HG03442 (cell line): ENCODE data around the gene ARMC2.
"Not testable (repeated sequence)": the region's sequence is repeated elsewhere in the genome, so short reads cannot be mapped to it uniquely, and the experiment has no call there.

Experiments used
- ATAC-seq: cut with Tn5 transposase; IDR thresholded peaks from one replicate; pipeline ENCODE4 v1.9.1; 2021; ENCODE audit warnings: mild to moderate bottlenecking, moderate library complexity; ENCODE audit not compliant: unreplicated experiment

Gene ARMC2

DNA sequence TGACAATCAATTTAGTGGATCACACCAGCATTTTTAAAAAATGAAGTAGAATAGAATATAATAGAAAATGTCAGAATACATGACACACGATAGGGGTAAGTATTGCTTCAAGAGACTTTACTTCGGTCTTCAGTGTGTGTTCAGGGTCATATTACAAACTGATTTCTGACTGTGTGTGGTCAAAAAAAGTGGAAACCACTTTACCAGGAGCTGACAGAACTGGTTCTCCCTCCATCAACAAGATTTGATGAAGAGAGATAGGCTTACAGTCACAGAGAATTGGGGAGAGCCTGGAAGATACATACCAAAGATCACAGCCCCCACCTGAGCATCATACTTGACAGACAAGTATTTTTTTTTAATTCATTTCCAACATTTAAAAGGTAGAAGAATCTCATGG, 21.7 kb downstream of the ARMC2 start:
- no peak for ATAC-seq

DNA sequence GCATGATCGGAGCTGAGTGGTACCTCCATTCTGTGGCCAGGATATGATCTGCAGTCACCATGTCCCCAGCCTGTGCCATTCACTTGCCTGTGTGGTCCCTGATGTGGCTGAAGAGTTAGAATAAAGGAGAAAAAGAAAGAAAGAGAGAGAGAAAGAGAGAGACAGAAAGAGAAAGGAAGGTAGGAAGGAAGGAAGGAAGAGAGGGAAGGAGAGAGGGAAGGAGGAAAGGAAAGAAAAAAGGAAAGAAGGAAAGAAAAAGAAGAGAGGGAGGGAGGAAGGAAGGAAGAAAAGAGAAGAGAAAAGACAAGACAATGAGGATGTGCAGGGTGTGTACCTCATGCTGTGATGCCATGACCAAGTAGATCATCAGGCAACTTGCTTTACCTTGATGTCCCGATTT, 22.1 kb downstream of the ARMC2 start:
- ATAC-seq: no peak

DNA sequence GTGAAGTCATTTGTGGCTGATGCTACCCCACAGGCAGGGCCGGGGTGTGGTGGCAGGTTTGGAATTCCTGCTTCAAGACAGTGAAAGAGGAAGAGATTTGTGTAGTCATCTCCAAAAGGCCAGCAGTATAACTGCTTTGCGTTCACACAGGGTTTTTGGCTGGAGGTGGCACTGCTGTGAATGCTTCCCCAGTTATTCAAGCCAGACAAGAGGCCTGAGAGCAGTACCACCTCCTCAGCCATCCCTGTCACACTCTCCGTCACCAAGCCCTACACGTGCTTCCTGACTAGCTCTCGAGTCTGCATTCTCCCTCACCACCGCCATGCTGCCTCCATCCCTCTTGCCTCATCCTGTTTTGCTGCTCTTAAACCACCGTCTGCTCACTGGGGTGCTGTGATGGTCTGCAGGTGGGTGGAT, 23.9 kb downstream of the ARMC2 start:
- ATAC-seq: no peak

DNA sequence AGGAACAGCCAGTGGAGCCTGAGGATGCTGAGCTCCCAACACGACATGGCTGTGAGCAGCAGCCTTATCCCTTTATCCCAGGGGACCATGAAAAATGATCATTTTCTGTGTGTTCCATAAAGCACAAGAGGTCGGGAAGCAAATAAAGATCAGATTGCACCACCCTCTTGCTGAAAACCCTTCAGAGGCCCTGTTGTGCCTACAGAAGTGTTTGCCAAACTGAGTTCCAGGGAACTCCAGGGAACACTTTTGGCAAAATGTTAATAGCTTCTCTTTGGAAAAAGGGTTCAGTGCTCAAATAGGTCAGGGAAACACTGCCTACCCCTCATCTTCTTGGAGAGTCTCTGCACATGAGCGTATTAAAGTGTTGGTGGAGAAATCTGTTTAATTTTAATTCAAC, 24.4 kb downstream of the ARMC2 start:
- no peak for ATAC-seq

DNA sequence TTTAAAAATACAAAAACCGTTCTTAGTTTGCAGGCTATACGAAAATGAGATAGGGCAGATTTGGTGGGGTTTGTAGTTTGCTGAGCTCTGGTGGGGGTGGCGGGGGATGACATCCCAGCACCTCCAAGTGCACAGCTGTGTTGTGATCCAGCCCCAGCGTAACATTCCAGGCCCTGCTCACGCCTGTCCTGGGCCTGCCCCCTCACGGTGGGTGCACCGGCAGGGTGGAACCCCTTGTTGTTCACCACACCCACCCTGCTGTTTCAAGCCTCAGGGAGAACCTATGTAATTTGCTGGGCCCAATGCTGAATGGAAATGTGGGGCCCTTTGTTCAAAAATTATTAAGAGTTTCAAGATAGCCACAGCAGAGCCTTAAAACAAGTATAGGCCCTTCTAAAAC, 25.0 kb downstream of the ARMC2 start:
- ATAC-seq: no peak

DNA sequence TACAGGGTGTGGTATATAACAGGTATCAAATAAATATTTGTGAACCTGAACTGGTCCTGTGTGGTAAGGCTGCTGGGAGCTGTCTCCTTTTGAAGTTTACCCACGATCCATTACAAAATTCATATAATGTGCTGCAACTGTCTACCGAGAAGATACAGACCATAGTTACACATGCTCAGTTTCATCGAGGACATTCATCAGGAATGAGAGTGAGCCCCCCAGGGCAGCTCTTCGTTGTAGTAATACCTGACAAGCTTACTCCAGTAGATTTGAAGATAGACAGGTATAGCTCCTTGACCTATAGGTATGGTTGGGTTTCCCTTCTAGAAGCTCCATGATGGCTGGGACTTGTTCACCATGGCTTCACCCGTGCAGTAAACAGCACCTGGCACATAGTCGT, 25.7 kb downstream of the ARMC2 start:
- no peak for ATAC-seq

DNA sequence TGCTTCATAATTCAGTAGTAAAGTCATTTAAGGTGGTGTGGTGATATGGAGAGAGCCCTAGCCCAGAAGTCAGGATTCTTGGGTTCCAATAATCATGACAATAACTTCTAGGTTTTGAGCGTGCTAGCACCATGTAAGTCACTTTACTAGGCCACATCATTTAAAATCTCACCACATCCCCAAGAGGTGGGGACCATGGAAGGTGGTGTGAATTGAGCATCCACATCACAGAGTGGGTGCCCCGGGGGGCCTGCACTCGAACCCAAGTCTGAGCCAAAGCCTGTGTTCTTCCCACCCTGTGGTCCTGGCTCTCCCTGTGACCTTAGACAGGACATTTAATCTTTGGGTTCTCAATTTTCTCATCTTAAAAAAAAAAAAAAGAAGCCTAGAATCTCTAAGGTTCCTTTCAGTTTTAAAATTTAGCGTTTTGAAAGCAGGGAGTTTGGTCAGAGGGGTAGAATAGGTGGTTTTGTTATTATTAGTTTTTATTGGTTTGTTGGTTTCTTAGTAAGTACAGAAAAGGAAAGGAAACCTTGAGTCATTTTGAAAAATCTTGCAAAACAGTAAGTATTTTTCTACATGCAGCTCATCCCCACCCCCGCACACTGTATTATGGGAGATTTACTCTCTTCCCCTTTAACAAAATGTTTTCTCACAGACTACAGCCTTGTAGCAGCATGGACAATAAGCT, 26.4 kb downstream of the ARMC2 start:
- peak; percentile 87 for ATAC-seq

DNA sequence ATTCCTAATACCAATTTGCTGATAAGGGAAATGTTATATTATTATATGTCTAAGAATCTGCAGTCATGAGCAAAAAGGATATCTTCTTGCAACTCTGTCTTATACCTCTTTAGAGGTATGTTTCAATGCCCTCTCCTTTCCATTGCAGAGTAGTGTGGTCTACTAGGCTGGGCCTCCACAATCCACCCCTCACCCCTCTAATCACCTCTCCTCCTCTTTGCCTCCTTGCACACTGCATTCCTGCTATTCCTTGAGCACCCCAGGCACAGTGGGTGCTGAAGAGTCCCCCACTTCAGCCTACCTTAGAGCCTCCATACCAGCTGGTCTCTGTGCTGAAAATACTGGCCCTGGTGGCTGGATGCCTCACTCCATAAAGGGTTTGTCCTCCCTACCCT, 26.9 kb downstream of the ARMC2 start:
- peak; percentile 20 for ATAC-seq

DNA sequence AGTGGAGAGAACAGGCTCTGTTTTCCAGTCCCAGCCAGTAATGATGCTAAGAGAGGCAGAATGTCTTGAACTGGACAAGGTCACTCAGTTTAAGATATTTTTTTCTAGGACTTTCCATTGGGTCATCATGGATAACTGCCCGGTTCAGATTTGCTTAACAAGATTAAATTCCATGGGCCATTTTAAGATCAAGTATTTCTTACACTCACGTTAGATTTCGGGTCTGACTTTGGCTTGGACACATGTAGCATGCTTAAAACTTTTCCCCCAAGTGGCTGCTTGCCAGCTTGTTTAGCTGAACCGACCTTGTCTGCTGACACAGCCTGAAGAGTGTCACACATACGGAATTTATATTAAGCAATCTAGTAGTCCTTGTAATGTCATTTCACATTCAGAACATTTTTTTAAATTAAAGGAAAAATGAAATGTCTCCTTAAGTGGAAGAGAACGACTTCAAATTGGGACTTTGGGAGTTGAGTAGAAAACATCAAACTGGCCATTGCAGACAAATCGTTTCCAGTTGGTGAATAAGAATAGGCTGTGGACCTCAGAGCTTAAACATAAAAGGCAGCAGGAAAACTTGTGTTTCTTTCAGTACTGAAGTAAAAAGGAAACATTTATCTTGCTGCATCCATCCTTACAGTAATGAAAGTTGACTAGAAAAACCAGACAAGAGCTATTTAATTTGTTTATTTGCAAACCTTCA, 29.0 kb downstream of the ARMC2 start:
- ATAC-seq: no peak

DNA sequence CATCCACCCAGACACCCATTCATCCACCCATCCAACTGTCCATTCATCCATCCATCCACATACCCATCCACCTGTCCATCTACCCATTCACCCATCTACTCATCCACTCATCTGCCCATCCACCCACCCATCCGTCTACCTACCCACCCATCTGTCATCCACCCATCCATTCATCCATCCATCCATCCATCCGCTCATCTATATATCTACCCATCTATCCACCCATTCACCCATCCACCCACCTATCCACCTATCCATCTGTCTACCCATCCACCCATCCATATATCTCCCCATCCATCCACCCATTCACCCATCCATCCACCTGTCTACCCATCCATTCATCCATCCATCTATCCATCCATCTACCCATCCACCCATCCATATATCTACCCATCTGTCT, 30.7 kb downstream of the ARMC2 start:
- no peak for ATAC-seq

DNA sequence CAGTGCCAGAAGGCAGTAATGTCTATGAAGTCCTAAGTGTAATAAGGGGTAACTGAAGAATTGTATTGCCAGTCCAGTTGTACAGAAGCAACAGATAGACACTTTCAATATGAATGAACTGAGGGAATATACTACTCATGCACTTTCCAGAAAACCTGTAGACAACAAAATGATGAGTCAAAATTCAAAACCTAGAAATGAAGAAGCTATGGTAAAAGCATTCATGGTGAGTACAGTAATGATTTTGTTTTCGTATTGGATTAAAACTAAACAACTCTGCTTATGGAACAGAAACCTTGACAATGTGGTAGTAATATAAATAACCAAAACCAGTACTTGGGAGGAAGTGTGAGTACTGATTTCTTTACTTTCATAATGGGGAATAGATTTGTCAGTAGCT, 35.0 kb downstream of the ARMC2 start:
- ATAC-seq: peak; percentile 86

DNA sequence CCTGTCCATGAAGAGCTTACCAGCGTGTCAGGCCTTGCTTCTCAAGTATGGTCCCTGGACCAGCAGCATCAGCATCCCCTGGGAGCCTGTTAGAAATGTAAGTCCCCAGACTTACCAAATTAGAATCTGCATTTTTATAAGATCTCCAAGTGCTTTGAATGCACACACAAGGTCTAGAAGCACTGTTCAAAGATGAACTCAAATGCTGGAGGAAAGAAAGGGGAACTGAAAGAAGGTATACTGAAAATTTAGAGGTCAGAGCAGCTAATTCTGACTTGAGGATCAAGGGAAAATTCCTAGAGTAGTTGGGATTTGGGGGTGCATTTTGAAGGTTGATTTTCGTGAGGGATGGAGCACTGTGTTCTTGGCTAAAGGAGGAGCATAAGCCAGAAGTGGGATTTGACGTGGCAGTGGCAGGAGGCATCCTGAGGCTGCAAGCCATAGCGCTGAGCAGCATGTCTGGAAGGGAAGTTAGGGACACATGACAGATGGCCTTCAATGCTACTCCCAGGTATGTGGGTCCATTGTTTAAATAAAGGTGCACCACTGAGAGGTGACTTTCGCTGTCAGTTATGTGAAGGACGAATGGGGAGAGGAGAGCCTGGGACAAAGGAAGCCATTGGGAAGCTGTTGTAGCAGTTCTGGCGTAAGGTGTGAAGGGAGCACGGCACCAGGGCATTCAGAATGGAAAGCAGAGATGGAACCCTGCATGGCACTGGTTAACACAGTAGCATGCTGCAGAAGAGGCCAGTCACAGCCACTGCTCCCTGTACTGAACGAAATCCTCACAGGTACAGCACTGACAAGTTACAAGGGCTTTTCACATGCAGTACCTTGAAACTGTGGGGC, 36.2 kb downstream of the ARMC2 start:
- no peak for ATAC-seq

DNA sequence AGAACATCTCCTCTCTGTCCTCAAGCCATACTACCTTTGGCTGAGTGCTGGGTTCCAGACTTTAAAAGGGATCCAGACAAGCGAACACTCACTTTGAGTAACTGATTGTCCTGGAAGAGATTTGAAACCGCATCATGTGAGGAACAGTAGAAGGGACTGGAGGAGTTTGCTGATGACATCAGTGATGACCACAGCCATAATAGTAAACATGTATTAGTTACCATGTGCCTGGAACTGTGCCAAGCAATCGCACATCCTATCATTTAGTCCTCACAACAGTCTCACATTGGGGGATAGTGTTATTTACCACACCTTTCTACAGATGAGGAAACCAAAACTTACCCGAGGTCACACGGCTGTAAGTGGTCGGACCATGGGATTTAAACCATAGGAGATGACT, 39.8 kb downstream of the ARMC2 start:
- no peak for ATAC-seq

DNA sequence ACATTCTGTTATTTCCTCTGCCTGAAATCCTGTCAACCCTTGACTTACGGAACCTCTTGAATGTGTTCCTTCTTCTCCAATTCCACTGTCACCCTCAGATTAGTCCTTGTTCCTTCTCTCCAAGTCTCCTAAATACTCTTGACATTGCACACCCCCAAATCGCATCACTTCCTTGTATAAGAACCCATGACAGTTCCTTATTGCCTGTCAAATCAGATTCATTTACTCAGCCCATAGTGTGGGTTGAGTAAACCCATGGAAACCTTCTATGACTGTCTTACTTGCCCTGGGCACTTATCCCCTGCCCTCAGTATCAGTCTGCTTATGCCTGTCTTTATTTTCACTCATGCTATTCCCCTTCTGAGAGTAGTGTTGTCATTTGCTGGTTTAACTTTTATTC, 40.5 kb downstream of the ARMC2 start:
- ATAC-seq: no peak

DNA sequence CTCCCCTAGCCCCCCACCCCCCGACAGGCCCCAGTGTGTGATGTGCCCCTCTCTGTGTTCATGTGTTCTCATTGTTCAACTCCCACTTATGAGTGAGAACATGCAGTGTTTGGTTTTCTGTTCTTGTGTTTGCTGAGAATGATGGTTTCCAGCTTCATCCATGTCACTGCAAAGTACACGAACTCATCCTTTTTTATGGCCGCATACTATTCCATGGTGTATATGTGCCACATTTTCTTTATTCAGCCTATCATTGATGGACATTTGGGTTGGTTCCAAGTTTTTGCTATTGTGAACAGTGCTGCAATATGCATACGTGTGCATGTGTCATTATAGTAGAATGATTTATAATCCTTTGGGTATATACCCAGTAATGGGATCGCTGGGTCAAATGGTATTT, 42.7 kb downstream of the ARMC2 start:
- ATAC-seq: not testable (repeated sequence)

DNA sequence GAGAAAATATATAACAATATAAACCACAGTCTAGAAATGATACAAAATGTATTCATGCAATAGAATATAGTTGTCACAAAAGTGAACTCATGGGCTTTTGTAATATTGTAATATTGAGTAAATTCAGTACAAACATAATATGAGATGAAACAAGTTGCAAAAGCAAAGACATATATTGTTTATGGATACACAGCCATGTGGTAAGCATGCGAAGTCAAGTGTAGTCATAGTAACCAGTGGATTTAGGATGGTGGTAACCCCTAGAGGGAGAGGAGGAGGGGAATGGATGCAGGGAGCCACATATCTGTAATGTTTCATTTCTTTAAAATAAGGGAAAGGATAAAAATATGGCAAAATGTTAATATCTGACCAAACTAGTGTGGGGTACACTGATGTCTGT, 47.3 kb downstream of the ARMC2 start:
- ATAC-seq: no peak

DNA sequence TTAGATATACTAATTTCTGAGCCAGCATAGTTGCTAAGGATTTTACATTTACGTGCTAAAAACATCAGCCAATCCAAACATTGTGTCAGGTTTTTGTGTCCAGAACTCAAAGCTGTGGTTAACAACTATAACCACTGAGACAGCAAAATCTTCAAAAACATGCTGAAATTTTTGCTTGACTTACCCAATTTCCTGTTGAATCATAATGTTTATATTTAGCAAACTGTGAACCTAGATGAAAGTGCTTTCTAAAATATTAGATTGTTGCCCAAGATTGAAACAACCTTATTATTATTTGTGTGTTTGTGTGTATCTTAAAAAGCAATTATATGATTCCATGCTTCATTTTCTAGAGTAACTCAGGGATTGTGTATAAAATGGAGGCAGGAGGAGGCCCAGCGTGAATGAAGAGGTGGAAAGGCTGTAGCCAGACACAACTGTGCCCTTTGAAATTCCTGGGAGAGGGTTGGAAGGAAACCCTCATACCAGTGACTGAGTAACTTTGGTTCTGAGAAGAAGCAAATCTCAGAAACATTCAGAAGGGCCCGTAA, 48.0 kb downstream of the ARMC2 start:
- ATAC-seq: no peak

DNA sequence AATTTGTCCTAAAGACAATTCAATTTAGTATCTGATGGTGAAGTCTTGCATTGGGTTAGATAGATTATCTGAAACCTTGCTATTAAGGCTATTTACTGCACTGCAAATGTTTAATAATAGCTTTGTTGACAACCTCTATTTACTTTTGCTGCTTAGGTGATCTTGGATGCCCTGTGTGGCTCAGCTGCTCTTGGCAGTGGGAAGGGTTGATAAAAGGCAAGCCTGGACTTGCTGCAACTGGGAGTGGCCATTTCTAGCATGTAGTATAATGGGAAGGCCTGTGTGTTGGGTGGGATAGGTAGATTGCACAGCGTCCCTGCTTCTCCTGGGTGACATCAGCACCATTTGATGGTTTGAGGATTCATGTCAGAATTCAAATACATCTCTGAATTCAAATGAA, 49.1 kb downstream of the ARMC2 start:
- ATAC-seq: no peak

DNA sequence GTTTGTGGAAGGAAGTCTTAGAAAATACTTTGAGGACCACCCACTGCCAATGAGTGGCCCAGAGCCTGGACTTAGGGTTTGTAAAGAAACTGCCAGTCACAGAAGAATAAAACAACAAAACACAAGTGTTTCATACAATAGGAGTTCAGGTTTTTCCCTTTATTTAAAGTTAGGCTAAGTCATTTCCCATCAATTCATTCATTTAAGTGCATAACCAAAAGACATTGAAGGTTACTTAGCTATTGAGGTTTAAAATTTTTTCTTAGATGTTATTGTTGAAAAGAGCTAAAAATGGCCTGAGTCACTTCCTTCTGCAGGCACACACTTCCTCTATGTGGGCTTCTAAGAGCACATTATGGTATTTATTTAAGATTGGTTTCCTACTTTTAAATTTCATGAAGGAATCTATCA, 54.2 kb downstream of the ARMC2 start:
- no peak for ATAC-seq

DNA sequence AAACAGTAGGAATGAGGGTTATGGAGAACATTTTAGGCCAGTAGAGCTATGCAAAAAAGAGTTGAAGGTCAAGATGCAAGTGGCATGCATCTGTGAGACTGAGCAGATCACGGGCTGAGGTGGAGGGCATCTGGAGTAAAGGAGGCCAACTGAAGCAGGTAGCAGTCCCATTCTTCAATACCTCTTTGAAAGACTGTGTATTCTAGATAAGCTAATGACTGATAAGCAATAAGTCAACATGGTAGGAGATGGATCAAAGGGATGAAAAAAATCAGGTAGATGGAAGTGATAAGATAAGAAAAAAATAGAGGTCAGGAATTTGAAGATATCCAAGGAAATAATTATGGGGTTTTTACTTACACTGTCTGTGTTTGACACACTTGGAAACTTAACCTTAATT, 55.6 kb downstream of the ARMC2 start:
- ATAC-seq: no peak

DNA sequence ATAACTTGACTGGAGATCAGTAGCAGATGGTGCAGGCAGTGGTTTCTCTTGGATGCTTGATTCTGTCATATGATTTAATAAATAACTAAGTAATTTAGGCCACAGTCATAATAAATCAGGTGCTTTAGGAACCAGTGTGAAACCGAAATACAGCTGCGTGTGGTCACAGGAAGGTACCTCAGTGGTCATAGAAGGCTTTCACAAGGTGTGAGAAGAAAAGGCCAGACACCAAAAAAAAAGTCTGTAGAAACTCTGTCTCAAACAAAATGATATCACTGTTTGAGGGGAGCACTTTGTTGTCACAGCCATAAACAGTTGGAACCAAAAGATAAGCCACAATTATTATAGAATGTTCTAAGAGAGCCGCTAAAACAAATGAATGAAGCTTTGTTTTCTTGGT, 56.5 kb downstream of the ARMC2 start:
- ATAC-seq: peak; percentile 97
